Activated gamma-delta T cell treated with Interleukin-2 at 50 U/mL for 16 hours (primary cell): ENCODE results near the gene PGGHG.

ENCODE experiments used
- DNase-seq: peaks from one replicate; pipeline ENCODE4 v3.0.0-alpha.2; 2020

Gene PGGHG

DNA sequence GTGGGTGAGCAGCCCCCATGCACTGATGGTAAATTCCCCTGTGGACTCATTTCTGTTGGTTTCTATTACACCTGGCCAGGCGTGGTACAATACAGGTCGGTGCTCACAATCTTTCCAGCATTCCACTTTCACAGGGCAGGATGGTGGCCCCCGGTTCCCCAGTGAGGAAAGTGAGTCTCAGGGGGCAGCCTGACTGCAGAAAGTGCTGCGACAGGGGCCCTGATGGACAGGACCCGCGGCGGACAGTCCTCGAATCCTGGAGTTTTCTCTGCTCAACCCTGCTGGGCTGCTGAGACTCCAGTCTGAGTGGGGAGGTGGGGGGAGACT, 3.1 kb upstream of the PGGHG start:
- peak; percentile 1 for DNase-seq

- DNase-seq: peak; percentile 56
Measured at GRCh38 chr11:286977-287820, 1.7 kb upstream of the PGGHG start.

GRCh38 chr11:287821-288477, 977 bp upstream of the PGGHG start:
- DNase-seq: peak; percentile 48

GRCh38 chr11:289398-289711, 429 bp downstream of the PGGHG start:
- DNase-seq: peak; percentile 31

DNA sequence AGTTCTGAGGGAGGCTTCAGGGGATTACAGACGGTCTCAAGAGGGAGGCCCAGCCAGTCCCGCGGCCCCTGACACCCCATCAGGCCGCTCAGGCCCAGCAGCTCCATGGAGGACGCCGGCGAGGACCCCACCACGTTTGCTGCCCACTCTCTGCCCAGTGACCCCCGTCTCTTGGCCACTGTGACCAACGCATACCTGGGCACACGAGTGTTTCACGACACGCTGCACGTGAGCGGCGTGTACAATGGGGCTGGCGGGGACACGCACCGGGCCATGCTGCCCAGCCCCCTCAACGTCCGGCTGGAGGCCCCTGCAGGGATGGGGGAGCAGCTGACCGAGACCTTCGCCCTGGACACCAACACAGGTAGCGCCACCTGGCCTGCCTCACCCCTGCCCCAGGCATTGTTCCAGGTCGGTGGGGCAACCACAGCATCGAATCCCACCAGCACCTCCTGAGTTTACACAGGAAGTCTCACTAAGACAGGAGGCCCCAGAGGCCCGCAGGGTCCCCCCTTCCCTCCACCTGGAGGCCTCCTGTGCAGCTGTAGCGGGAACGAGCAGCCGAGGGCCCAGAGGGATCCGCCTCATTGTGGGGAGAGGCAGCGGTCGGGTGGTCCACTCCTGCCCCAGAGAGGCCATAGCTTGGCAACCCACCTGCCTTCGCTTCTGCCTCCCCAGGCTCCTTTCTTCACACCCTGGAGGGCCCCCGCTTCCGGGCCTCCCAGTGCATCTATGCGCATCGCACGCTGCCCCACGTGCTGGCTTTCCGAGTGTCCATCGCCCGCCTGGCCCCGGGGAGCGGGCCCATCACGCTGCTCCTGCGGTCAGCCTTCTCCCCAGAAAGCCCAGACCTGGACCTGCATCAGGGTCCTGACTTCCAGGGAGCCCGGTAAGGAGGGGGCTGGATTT, 1.0 kb downstream of the PGGHG start:
- no peak for DNase-seq

GRCh38 chr11:290621-291231, 1.8 kb downstream of the PGGHG start:
- no peak for DNase-seq

DNA sequence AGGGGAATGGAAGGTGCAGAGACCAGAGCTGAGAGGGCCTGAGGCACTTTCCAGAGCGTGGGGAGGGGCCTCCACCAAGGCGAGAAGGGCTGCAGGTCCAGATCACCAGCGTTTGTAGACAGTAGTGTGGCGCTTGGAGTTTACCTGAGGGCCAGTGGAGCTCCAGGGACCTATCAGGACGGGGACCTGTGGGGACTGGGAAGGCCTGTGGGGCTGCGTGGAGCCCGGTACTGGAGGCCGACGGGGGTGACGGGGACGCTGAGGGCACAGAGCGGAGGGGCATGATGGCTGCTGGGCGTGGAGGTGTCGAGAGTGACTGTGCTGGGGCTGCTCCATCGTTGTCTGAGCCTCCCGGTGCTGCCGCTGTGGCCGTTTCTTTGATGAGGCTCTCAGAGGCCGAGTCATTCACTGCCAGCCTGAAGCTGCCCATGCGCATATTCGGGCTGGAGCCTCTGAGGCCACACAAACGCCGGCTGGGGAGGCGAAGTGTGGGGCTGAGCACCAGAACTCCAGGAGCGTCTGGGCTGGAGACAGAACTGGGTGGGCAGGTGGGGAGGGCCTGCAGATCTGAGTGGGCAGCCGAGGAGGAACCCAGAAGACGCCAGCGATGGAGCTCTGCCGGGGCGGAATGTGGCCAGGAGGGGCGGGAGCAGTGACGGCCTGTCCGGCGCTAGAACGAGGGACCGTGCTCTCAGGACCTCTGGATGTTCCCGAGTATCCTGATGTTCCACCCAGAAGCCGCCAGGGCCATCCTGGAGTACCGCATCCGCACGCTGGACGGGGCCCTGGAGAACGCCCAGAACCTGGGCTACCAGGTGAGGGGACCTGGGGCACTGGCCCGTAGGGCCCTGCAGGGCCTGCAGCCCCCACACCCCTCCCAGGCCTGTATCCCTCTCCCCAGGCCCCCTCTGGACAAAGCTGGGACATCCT, 2.6 kb downstream of the PGGHG start:
- no peak for DNase-seq

DNA sequence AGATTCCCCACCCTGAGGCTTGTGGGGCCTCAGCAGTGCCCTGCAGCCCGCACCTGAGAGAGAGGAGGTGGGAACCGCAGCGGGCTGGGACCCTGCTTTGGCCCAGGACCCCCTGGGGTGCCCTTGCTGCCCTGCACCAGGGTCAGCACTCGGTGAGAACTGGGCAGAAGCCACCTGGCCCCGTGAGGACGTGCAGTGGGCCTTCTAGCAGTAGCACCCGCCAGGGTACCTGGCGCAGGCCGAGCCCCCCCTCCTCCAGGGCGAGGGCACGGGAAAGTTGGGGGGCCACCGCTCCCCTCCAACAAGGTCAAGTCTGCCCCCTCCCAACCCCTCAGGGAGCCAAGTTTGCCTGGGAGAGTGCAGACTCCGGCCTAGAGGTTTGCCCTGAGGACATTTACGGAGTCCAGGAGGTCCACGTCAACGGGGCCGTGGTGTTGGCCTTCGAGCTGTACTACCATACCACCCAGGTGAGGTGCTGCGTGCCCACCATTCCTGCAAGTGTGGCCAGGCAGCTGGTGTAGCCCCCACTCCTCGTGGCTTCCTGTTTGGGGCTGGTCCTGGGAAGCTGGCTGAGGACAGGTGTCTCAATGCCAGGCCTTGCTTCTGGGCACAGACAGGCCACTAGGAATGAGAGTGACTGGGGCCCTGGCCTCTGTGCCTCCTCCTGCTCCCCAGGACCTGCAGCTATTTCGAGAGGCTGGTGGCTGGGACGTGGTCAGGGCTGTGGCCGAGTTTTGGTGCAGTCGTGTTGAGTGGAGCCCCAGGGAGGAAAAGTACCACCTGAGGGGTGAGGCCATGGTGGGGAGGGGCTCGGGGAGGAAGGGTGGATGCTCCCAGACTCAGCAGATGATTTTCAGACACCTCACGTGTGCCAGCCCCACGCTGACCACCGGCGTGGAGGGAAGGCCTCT, 3.5 kb downstream of the PGGHG start:
- DNase-seq: no peak

DNA sequence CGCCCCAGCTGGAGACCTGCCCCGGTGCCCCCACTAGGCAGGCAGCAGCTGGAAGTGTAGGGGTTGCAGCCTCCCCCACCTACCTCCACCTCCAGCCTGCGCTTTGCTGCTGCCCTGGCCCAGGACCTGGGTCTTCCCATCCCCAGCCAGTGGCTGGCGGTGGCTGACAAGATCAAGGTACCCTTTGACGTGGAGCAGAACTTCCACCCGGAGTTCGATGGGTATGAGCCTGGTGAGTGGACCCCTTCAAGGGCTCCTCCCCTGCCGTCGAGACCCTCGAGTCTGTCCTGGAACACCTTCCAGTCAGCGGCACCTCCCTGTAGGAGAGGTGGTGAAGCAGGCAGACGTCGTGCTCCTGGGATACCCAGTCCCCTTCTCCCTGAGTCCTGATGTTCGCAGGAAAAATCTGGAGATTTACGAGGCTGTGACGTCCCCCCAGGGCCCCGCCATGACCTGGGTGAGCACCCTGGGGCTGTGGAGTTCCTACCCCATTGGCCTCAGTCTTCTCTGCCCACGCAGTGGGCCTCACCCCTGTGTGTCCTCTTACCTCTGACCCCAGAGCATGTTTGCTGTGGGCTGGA, 4.4 kb downstream of the PGGHG start:
- DNase-seq: no peak

GRCh38 chr11:293852-294661, 5.1 kb downstream of the PGGHG start:
- no peak for DNase-seq

- DNase-seq: no peak
Measured at GRCh38 chr11:294780-295179, 5.9 kb downstream of the PGGHG start.

- DNase-seq: no peak
Measured at GRCh38 chr11:295351-296170, 6.6 kb downstream of the PGGHG start.

- DNase-seq: no peak
Measured at GRCh38 chr11:296171-297050, 7.5 kb downstream of the PGGHG start.

DNA sequence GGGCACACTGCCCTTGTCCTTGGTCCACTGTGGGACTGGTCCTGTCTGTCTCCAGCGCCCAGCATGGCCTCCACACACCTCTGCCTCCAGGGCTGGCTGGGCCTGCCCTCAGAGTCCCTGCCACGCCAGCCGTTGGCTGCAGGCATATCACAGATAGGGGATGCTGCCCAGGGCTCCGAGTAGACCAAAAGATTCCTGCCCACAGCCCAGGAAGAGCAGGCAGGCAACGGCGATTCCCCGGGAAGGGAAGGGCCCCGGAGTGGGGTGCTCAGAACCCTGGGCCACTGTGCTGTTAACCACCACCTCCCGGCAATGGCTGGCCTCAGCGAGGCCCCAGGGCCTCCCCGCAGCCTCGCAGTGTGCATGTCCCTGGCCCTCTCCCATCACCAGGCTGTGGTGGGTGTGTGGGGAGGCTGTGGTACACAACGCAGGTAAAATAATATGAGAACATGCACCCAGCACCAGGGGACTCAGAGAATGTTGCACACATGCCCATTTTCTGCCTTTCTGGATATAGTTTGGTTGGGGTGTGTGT, 8.2 kb downstream of the PGGHG start:
- DNase-seq: no peak

DNA sequence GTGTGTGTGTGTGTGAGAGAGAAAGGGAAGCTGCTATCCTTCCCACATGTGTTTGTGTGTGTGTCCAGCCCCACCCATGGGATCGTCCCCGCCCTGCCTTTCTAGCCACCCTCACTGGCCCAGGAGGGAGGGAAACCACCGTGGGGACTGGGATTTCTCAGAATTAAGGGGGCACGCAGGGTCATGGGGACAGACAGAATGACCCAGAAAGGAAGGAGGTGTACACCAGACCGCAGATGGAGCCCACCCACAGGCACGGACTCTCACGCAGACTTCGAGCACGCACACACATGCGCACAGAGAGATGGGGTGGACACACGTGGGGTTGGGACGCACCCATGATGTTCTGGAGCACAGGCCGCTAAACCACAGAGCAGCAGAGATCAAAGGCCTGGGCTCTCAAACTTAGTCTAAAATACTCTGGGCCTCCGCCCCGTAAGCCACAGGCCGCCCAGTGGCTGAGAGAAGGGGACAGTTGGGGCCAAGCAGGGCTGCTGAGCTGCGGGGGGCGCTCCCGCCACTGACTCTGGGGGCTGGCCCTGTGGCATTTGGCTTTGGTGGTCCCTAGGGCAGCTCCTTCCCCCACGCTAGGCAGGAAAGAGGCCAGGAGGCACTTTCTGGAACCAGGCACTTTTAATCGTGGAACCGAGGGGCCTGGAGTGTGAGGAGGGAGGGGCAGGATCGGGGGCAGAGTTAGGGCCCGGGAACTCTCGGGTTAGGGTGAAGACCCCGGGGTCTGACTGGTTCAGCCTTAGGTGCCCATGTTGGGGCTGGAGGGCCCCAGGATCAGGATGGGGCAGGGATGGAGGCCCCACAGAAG, 8.9 kb downstream of the PGGHG start:
- DNase-seq: no peak

DNA sequence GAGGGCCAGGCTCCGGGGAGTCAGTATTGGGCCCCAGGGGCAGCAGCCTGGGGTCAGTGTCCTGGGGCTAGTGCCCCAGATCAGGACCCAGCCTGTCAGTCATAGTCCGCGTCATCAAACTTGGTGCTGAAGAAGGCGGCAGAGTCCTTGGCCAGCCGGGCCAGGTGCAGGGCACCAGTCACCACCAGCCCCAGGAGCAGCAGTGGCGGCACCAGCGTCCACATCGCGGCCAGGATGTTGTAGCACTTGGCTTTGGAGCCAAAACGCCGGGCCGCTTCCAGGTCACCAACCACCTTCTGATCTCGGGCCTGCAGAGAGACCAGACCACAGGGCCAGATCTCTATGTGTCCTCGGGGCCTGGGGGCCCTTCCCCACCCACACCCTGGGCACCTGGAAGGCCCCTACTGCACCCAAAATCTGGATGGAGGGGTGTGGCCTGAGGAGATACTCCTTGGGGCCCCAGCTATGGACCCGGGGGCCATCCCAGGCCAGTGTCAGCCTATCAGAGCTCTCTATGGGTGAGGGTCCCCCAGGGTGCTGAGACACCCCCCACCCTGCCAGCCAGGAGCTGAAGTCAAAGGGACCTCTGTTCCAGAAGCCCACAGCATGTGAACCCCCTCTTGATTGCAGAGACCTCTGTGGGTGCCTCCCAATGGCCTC, 9.6 kb downstream of the PGGHG start:
- no peak for DNase-seq
